Stimulated activated CD4-positive, alpha-beta T cell treated with anti-CD3 and anti-CD28 coated beads, Interleukin-1b, Interleukin-23, amount 100 ng/mL, for 1 hour (primary cell): Measurements from ENCODE around the gene PROS1.
"Not testable (repeated sequence)": the region's sequence is repeated elsewhere in the genome, so short reads cannot be mapped to it uniquely, and the experiment has no call there.

ENCODE experiments used
- DNase-seq, 2 donors: peaks; one replicate each; pipeline ENCODE4 v3.0.0-alpha.2; 2020; ENCODE audit warnings: low read depth in 2 of 2

PROS1 gene

DNA sequence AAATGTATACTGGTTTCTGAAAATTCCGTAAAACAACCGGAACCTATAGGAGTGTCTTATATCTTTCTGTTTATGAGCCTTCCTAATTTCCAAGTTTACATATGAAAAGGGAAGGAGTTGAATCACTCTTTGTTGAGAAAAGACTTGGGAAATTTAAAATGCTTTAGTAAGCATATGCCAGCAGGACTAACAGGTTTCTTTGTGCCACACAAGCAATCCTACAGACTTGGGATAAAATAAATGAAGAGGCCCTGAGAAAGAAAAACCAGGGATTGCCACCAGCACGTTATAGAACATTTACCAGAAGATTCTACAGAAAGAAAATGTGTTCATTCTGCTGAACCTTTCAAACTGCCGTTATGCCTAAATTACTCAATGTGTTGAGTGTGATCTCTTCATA is 96.3 kb downstream of the PROS1 start:
- not testable (repeated sequence) for DNase-seq

DNA sequence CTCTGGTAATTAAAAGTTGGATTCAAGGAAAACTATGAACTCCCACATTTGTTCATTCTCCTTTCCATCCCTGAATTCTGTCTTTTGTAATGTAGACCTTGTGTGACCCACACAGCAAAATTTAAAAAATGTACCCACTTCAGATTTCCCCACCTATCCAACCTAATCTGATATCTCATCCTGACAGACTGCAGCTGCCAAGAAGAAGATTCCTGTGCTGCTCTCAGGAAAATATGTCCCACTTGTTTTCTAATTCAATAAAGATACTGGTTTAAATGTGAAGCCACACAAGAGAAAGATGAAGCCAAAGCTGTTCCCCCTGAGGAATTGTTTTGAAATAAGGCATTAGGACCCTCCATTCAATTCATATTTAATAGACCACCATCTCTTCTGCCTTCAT is 100.3 kb downstream of the PROS1 start:
- DNase-seq, result not testable (repeated sequence)

DNA sequence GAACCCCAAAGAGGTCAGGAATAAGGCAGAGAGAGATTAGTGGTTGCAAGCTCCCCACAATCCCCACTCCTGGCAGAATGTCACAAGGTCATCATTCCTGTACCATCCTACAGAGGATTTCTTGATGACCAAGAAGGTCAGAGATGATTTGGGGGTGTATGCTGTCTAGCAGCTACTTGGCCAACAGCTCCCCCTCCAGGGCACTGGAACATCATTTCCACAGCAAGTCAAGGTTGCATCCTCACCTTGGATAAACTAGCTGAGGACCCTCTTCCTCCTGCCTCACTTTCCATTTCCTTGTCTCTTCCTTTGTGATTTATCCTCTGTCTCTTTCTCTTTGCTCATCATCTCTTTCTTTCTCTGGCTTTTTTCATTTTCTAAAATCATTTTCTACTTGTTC is 106.3 kb downstream of the PROS1 start:
- DNase-seq, result no peak

DNA sequence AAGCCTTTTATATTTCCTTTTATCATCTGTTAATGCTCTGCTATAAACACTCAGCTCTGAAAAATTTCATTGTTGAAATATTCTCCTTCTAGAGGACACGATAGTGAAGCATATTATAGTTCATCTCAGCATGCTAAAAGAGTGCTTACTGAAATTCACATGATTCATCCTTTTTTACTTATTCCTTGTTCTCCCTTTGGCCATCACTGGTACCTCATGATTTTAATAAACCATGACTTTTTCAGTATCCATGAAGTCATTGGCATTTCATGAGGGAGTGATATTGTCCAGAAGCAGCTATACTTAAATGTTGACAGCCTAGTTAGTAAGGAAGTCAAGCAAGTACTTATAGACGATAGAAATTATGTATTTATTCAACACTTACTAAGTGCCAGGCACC is 112.7 kb downstream of the PROS1 start:
- DNase-seq, result no peak

DNA sequence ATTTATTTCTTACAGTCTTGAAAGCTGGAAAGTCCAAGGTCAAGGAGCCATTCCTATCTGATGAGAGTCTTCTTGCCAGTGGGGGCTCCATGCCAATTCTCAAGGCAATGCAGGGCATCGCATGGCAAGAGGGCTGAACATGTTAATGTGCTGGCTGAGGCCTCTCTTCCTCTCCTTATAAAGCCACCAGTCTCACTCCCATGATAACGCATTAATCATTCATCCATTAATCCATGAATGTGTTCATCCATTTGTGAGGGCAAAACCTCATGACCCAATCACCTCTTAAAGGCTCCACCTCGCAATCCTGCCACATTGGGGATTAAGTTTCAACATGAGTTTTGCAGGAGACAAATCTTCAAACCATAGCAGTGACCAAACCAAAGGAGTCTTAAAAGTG is 118.3 kb downstream of the PROS1 start:
- no peak for DNase-seq

DNA sequence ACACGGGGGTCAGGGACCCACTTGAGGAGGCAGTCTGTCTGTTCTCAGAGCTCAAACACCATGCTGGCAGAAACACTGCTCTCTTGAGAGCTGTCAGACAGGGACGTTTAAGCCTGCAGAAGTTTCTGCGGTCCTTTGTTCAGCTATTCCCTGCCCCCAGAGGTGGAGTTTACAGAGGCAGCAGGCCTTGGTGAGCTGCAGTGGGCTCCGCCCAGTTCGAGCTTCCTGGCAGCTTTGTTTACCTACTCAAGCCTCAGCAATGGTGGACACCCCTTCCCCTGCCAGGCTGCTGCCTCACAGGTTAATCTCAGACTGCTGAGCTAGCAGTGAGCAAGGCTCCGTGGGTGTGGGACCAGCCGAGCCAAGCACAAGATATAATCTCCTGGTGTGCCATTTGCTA is 121.5 kb downstream of the PROS1 start:
- DNase-seq, result not testable (repeated sequence)

DNA sequence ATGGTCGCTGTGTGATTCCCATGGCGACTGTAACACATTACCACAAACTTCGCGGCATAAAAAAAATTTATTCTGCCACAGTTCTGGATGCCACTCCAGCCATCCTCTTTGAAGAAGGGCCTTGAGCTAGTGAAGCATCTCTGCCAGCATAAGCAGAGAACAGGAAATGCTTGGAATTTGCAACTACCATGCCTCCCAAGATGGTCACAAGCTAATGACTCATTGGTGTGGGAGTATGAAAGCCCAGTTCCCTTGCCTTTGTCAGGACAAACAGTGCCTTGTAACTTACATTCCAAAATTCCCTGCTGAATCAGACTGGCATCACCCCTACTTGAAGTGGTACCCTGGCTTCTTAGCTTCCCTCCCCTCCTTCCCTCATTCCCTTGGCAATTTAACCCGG is 129.7 kb downstream of the PROS1 start:
- no peak for DNase-seq

DNA sequence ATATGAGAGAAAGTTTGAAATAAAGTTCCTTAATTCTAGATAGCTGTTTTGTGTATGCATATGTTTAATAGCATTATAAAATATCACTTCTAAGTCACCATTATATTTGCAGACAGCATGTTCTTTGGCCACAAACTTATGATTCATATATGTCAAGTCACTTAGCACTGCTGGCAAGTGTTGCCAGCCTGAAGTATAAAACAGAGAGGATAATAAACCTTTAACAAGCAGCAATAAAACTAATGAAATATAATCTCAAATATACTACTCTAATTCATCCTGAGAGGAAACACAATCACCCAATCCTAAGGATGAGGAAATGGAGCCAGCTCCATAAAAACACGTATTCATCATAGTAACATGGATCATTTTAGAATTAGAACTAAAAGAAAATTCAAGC is 134.5 kb downstream of the PROS1 start:
- DNase-seq, result not testable (repeated sequence)
